IMR-90 (cell line): Measurements from ENCODE around the gene PARP1. TPM values are rescaled to one million over a fixed set of nuclear protein-coding genes. Genes with fewer than 3 reads are reported as not detected.

ENCODE experiments used
- ATAC-seq: fragments of 200-7000 bp; cut with Tn5 transposase; 2 replicates; pipeline ENCODE4 v1.9.1; 2020; ENCODE audit warnings: low read depth, mild to moderate bottlenecking, moderate library complexity
- BruUV-seq: library from RNA; stranded (reverse); fragments of 400-500 nt; replicated peaks from 2 replicates; lab custom pipeline; 2021; lab: Mats Ljungman, UMichigan
- CTCF ChIA-PET: fragments of 300-600 bp; formaldehyde crosslinking; extraction: SDS; loops from one replicate; lab custom pipeline; 2021; ENCODE audit warnings: antibody characterized with exemption; lab: Yijun Ruan, JAX
- POLR2A ChIA-PET: fragments of 300-600 bp; sonication (Branson Sonifier 250); formaldehyde crosslinking; loops from one replicate; lab custom pipeline; 2022; ENCODE audit warnings: antibody characterized with exemption; ENCODE audit not compliant: unreplicated experiment; lab: Charles Lee
- DNase-seq: peaks from one replicate; pipeline ENCODE4 v3.0.0; 2013
- H2AFZ ChIP-seq: replicated peaks from 2 replicates; pipeline ENCODE3; 2013; ENCODE audit warnings: low read length, mild to moderate bottlenecking; ENCODE audit not compliant: poor library complexity
- H2AK5ac ChIP-seq: 2 replicates; pipeline ENCODE4 v1.6.1; 2013; ENCODE audit warnings: low read depth, low read length, inconsistent platforms
- H2AK9ac ChIP-seq: replicated peaks from 2 replicates; pipeline ENCODE3; 2013; ENCODE audit warnings: mild to moderate bottlenecking, low read depth, low read length, moderate library complexity; ENCODE audit not compliant: poor library complexity
- H2BK120ac ChIP-seq: 2 replicates; pipeline ENCODE4 v1.6.1; 2013; ENCODE audit warnings: low read depth, low read length, inconsistent platforms
- H2BK15ac ChIP-seq: 3 replicates; pipeline ENCODE4 v1.6.1; 2013; ENCODE audit warnings: low read depth, low read length, inconsistent platforms
- H2BK20ac ChIP-seq: 2 replicates; pipeline ENCODE4 v1.6.1; 2013; ENCODE audit warnings: low read depth, mild to moderate bottlenecking, inconsistent platforms, low read length, moderate library complexity
- H2BK5ac ChIP-seq: 2 replicates; pipeline ENCODE4 v1.6.1; 2013; ENCODE audit warnings: mild to moderate bottlenecking, low read depth, low read length, inconsistent platforms; ENCODE audit not compliant: poor library complexity, severe bottlenecking
- H3K14ac ChIP-seq: replicated peaks from 2 replicates; pipeline ENCODE4 v1.6.1; 2013; ENCODE audit warnings: low read depth, low read length, inconsistent platforms
- H3K18ac ChIP-seq: 2 replicates; pipeline ENCODE4 v1.6.1; 2013; ENCODE audit warnings: low read depth, low read length, control low read depth
- H3K23ac ChIP-seq: 2 replicates; pipeline ENCODE4 v1.6.1; 2013; ENCODE audit warnings: low read depth, low read length, inconsistent platforms
- H3K27ac ChIP-seq: 2 replicates; pipeline ENCODE4 v1.5.1; 2013; ENCODE audit warnings: mild to moderate bottlenecking, control low read depth, low read length; ENCODE audit not compliant: insufficient read depth
- H3K27me3 ChIP-seq: 2 replicates; pipeline ENCODE4 v1.6.1; 2013; ENCODE audit warnings: low read length; ENCODE audit not compliant: control insufficient read depth, insufficient read depth
- H3K36me3 ChIP-seq: 2 replicates; pipeline ENCODE4 v1.6.1; 2013; ENCODE audit warnings: low read length, mixed read lengths; ENCODE audit not compliant: control insufficient read depth, insufficient read depth
- H3K4ac ChIP-seq: 2 replicates; pipeline ENCODE4 v1.6.1; 2013; ENCODE audit warnings: low read depth, low read length, inconsistent platforms
- H3K4me1 ChIP-seq: 2 replicates; pipeline ENCODE4 v1.6.1; 2013; ENCODE audit warnings: low read length, mixed read lengths; ENCODE audit not compliant: control insufficient read depth, insufficient read depth
- H3K4me2 ChIP-seq: 2 replicates; pipeline ENCODE4 v1.6.1; 2013; ENCODE audit warnings: low read depth, mild to moderate bottlenecking, control low read depth, low read length, moderate library complexity
- H3K4me3 ChIP-seq: 2 replicates; pipeline ENCODE4 v1.5.1; 2013; ENCODE audit warnings: low read depth, mild to moderate bottlenecking, control low read depth, low read length, moderate library complexity; ENCODE audit not compliant: insufficient read depth
- H3K56ac ChIP-seq: 2 replicates; pipeline ENCODE4 v1.6.1; 2013; ENCODE audit warnings: low read length, inconsistent platforms; ENCODE audit not compliant: insufficient read depth; ENCODE audit errors: extremely low read depth
- H3K79me1 ChIP-seq, 2 experiments: 2 replicates each; pipeline ENCODE4 v1.6.1; 2013; ENCODE audit warnings: low read length in 2 of 2, inconsistent platforms in 1 of 2, low read depth in 1 of 2
- H3K9ac ChIP-seq: 2 replicates; pipeline ENCODE4 v1.6.1; 2013; ENCODE audit warnings: low read depth, low read length, control low read depth
- H3K9me1 ChIP-seq: 2 replicates; pipeline ENCODE4 v1.6.1; 2013; ENCODE audit warnings: low read length, inconsistent platforms; ENCODE audit not compliant: insufficient read depth
- H3K9me3 ChIP-seq: 2 replicates; pipeline ENCODE4 v1.6.1; 2013; ENCODE audit warnings: low read length; ENCODE audit not compliant: control insufficient read depth, insufficient read depth
- H4K20me1 ChIP-seq: 2 replicates; pipeline ENCODE4 v1.6.1; 2013; ENCODE audit warnings: low read length, inconsistent platforms; ENCODE audit not compliant: insufficient read depth
- H4K5ac ChIP-seq: 2 replicates; pipeline ENCODE4 v1.6.1; 2013; ENCODE audit warnings: mild to moderate bottlenecking, low read depth, low read length, control low read depth
- H4K8ac ChIP-seq, 2 experiments: 2 replicates each; pipeline ENCODE4 v1.6.1; 2013; ENCODE audit warnings: low read depth in 2 of 2, low read length in 2 of 2, control low read depth in 1 of 2, inconsistent platforms in 1 of 2
- H4K91ac ChIP-seq: 2 replicates; pipeline ENCODE4 v1.6.1; 2013; ENCODE audit warnings: low read depth, low read length, inconsistent platforms; ENCODE audit not compliant: insufficient read depth
- CEBPB ChIP-seq: IDR thresholded peaks from 2 replicates; pipeline ENCODE4 v1.6.1; 2012; ENCODE audit warnings: low read depth, low read length, improper control_type of control experiment
- CHD1 ChIP-seq: IDR thresholded peaks from 2 replicates; pipeline ENCODE4 v1.6.1; 2012; ENCODE audit warnings: low read depth, low read length, improper control_type of control experiment
- ELK1 ChIP-seq: fragments of 150-350 bp; IDR thresholded peaks from 2 replicates; pipeline ENCODE4 v1.6.1; 2016; ENCODE audit warnings: low read depth, mild to moderate bottlenecking, low read length, moderate library complexity, borderline replicate concordance
- FOS ChIP-seq: fragments of 150-350 bp; IDR thresholded peaks from 2 replicates; pipeline ENCODE4 v1.6.1; 2016; ENCODE audit warnings: low read depth, low read length
- MAFK ChIP-seq: IDR thresholded peaks from 2 replicates; pipeline ENCODE4 v1.6.1; 2012; ENCODE audit warnings: low read depth, low read length, improper control_type of control experiment
- MAZ ChIP-seq: IDR thresholded peaks from 2 replicates; pipeline ENCODE4 v1.6.1; 2012; ENCODE audit warnings: low read depth, mild to moderate bottlenecking, low read length, improper control_type of control experiment, moderate library complexity, borderline replicate concordance
- NFE2L2 ChIP-seq: fragments of 150-350 bp; IDR thresholded peaks from 2 replicates; pipeline ENCODE4 v1.6.1; 2016; ENCODE audit warnings: low read depth, mild to moderate bottlenecking, low read length
- RAD21 ChIP-seq: IDR thresholded peaks from 2 replicates; pipeline ENCODE4 v1.6.1; 2012; ENCODE audit warnings: low read length, improper control_type of control experiment
- RFX5 ChIP-seq: IDR thresholded peaks from 2 replicates; pipeline ENCODE4 v1.8.0; 2012; ENCODE audit warnings: low read depth, mild to moderate bottlenecking, low read length, moderate library complexity
- SMC3 ChIP-seq: fragments of 150-350 bp; IDR thresholded peaks from 2 replicates; pipeline ENCODE4 v1.6.1; 2016; ENCODE audit warnings: low read depth, mild to moderate bottlenecking, antibody characterized with exemption, low read length, moderate library complexity
- USF2 ChIP-seq: fragments of 150-350 bp; IDR thresholded peaks from 2 replicates; pipeline ENCODE4 v1.6.1; 2017; ENCODE audit warnings: mild to moderate bottlenecking, antibody characterized with exemption, low read length, low read depth
- WGBS, 2 experiments: methylation state at CpG; one replicate each; pipeline versions ENCODE4 v1.1.5 to v1.1.7; 2013; ENCODE audit warnings: missing lambda C conversion rate in 2 of 2; ENCODE audit not compliant: insufficient read length in 1 of 2; ENCODE audit errors: extremely low coverage in 2 of 2; 5-methylcytosine and 5-hydroxymethylcytosine counted together
- dilution Hi-C: fragments of 300-500 bp; cut with HindIII; formaldehyde crosslinking; loops from one replicate; pipeline ENCODE4 v1.14.3; 2018; ENCODE audit warnings: low sequenced_read_pairs; ENCODE audit not compliant: unreplicated experiment
- in situ Hi-C: fragments of 300-500 bp; cut with MboI; formaldehyde crosslinking; loops from 3 replicates; pipeline ENCODE4 v1.14.3; 2019; ENCODE audit warnings: low sequenced_read_pairs, inconsistent platforms, mixed read lengths
- intact Hi-C: fragments of 100-400 bp; cut with micrococcal nuclease; formaldehyde crosslinking; loops from 2 replicates; pipeline ENCODE4 v1.10.0; 2022
- polyA plus RNA-seq, 3 experiments: library from polyadenylated mRNA; depleted of rRNA; stranded (reverse); fragments of >200 nt; gene quantifications; 2 replicates each; pipeline ENCODE4 v1.2.3, GENCODE V29; 2012; ENCODE audit warnings: low replicate concordance in 1 of 3
- total RNA-seq: library from RNA; depleted of rRNA; stranded (reverse); fragments of >200 nt; gene quantifications from 2 replicates; pipeline ENCODE4 v1.2.3, GENCODE V29; 2012
- TF ChIP-seq, protein P1 (sequence below): conservative IDR thresholded peaks from 2 replicates; pipeline ENCODE4 v1.5.1; 2012; ENCODE audit warnings: mild to moderate bottlenecking, low read depth, low read length, improper control_type of control experiment

The PARP1 gene
- total and polyA plus RNA-seq, 2 of the 4 experiments (the other 2 are of a cell fraction), result 86.5 to 105 TPM

DNA sequence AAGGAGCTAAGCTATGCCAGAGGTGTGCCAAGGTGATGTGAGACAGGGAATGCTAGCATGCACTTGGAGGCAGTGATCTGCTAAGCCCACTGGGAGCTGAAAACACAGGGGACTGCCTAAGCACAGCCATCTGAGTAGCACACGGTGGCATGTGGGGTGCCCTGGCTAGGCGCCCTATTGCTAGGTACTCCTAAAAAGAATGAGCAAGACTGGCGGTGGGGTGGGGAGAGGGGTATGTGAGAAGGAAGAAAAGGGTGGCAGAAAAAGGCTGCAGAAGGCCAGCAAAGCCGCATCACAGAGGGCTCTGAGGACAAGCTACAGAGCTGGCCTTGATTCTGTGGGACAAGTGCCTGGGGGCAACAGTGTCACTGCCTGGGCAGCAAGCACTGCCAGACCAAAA, 23.9 kb downstream of the PARP1 start:
- H3K9me3 ChIP-seq, result no peaks in the 10 kb centered on the region
- no peak overlapping the region for H3K23ac ChIP-seq
- H3K27ac ChIP-seq, result no peak overlapping the region
- H2AK9ac ChIP-seq, result no peak overlapping the region
- H2AFZ ChIP-seq, result no peak overlapping the region
- no peak overlapping the region for H3K14ac ChIP-seq
- H3K4ac ChIP-seq, result no peak overlapping the region
- in situ Hi-C loops, result no loop called here
- DNase-seq (no peak), ATAC-seq (no peak)
- 100% methylated on average over 2 of the region's 4 CpGs; no CpG with 5 or more reads in 1 of the 2 experiments for WGBS, 2 experiments
- CTCF ChIA-PET, result interaction anchor here (0.6 kb wide), 1 partner anchor 13 kb away, joined by 4 read pairs; no protein-coding TSS in a partner anchor
- H4K5ac ChIP-seq, result no peak overlapping the region
- no peak overlapping the region for H4K91ac ChIP-seq
- H3K4me2 ChIP-seq, result no peak overlapping the region
- no peak overlapping the region for H2BK5ac ChIP-seq
- dilution Hi-C loops, result no loop called here
- H2BK120ac ChIP-seq, result no peak overlapping the region
- H3K4me3 ChIP-seq, result no peak overlapping the region
- 0 out of 4 replicates have a peak, but pooled peaks cover 0 to under 1% of the 10 kb centered on the region in 2 experiments for H3K79me1 ChIP-seq
- no TSS peak for BruUV-seq
- POLR2A ChIA-PET, result no interaction called here
- no peak overlapping the region for H4K8ac ChIP-seq
- no peaks in the 10 kb centered on the region for H3K4me1 ChIP-seq
- H3K9me1 ChIP-seq, result no peaks in the 10 kb centered on the region
- no peak for TF ChIP-seq MAZ
- no peak for TF ChIP-seq CEBPB
- no peak for TF ChIP-seq USF2
- TF ChIP-seq SMC3, result no peak
- no peak for TF ChIP-seq RAD21
- no peak for TF ChIP-seq ELK1
- TF ChIP-seq RFX5, result no peak
- no peak for TF ChIP-seq FOS
- no peak for TF ChIP-seq CHD1
- TF ChIP-seq MAFK, result no peak
- TF ChIP-seq NFE2L2, result no peak
- TF ChIP-seq, protein P1, sequence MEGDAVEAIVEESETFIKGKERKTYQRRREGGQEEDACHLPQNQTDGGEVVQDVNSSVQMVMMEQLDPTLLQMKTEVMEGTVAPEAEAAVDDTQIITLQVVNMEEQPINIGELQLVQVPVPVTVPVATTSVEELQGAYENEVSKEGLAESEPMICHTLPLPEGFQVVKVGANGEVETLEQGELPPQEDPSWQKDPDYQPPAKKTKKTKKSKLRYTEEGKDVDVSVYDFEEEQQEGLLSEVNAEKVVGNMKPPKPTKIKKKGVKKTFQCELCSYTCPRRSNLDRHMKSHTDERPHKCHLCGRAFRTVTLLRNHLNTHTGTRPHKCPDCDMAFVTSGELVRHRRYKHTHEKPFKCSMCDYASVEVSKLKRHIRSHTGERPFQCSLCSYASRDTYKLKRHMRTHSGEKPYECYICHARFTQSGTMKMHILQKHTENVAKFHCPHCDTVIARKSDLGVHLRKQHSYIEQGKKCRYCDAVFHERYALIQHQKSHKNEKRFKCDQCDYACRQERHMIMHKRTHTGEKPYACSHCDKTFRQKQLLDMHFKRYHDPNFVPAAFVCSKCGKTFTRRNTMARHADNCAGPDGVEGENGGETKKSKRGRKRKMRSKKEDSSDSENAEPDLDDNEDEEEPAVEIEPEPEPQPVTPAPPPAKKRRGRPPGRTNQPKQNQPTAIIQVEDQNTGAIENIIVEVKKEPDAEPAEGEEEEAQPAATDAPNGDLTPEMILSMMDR, result no peak
- H3K18ac ChIP-seq, result no peak overlapping the region
- H3K36me3 ChIP-seq, result peaks cover 70% of the 10 kb centered on the region
- no peak overlapping the region for H3K56ac ChIP-seq
- no peak overlapping the region for H2AK5ac ChIP-seq
- no peaks in the 10 kb centered on the region for H3K27me3 ChIP-seq
- intact Hi-C loops, result no loop called here
- no peaks in the 10 kb centered on the region for H4K20me1 ChIP-seq
- no peak overlapping the region for H2BK15ac ChIP-seq
- no peak overlapping the region for H3K9ac ChIP-seq
- H2BK20ac ChIP-seq, result no peak overlapping the region
